HG02610 (cell line): ENCODE measurements around the gene C6orf163.
A peak's percentile ranks its signal among the peaks of the same experiment; 100 is the strongest.
"Not testable (repeated sequence)": the region's sequence is repeated elsewhere in the genome, so short reads cannot be mapped to it uniquely, and the experiment has no call there.

Experiments used
- ATAC-seq: cut with Tn5 transposase; IDR thresholded peaks from one replicate; pipeline ENCODE4 v1.9.1; 2021; ENCODE audit warnings: mild to moderate bottlenecking, moderate library complexity; ENCODE audit not compliant: unreplicated experiment

Gene C6orf163

GRCh38 chr6:87344731-87345130, at the start of gene C6orf163:
C6orf163 (plus strand) TSS chr6:87344813; CDS start chr6:87345100, 287 bp downstream.
- ATAC-seq, result no peak

- ATAC-seq, result no peak
These were observed 47.5 kb upstream of the C6orf163 start for GRCh38 chr6:87297119-87297518.

GRCh38 chr6:87301277-87301676, 43.3 kb upstream of the C6orf163 start:
- ATAC-seq, result not testable (repeated sequence)

- no peak for ATAC-seq
These were observed 35.6 kb upstream of the C6orf163 start for GRCh38 chr6:87308970-87309369.

GRCh38 chr6:87312860-87313259, 31.8 kb upstream of the C6orf163 start:
- ATAC-seq, result no peak

- ATAC-seq, result no peak
These were observed 29.5 kb upstream of the C6orf163 start for GRCh38 chr6:87315071-87315470.

GRCh38 chr6:87319271-87319987, 25.2 kb upstream of the C6orf163 start:
- no peak for ATAC-seq

- peak; percentile 100 for ATAC-seq
These were observed 22.1 kb upstream of the C6orf163 start, which contains the start of gene SMIM8 for GRCh38 chr6:87322304-87323212. SMIM8 (plus strand) TSS chr6:87322588; CDS start chr6:87337032, 14,444 bp downstream.

- not testable (repeated sequence) for ATAC-seq
These were observed 20.7 kb upstream of the C6orf163 start for GRCh38 chr6:87323880-87324279.

- ATAC-seq, result no peak
These were observed 13.7 kb upstream of the C6orf163 start for GRCh38 chr6:87330961-87331360.

- ATAC-seq, result no peak
These were observed 11.6 kb upstream of the C6orf163 start for GRCh38 chr6:87333033-87333432.

- ATAC-seq, result no peak
These were observed 10.9 kb upstream of the C6orf163 start for GRCh38 chr6:87333591-87334181.

GRCh38 chr6:87334683-87335082, 9.9 kb upstream of the C6orf163 start:
- ATAC-seq, result no peak

- no peak for ATAC-seq
These were observed 8.2 kb upstream of the C6orf163 start for GRCh38 chr6:87336367-87336766.

GRCh38 chr6:87340230-87340629, 4.4 kb upstream of the C6orf163 start:
- ATAC-seq, result no peak

GRCh38 chr6:87341158-87341557, 3.5 kb upstream of the C6orf163 start:
- no peak for ATAC-seq

GRCh38 chr6:87341899-87342298, 2.7 kb upstream of the C6orf163 start:
- ATAC-seq, result peak; percentile 98

GRCh38 chr6:87342829-87343228, 1.8 kb upstream of the C6orf163 start:
- ATAC-seq, result no peak

GRCh38 chr6:87346700-87347099, 2.1 kb downstream of the C6orf163 start:
- ATAC-seq, result no peak

GRCh38 chr6:87349896-87350295, 5.3 kb downstream of the C6orf163 start:
- no peak for ATAC-seq

GRCh38 chr6:87350516-87350915, 5.9 kb downstream of the C6orf163 start:
- ATAC-seq, result no peak
